GM10248 (cell line): ENCODE results near the gene GAB2.

Experiments
- CTCF ChIA-PET: fragments of 300-600 bp; sonication (Branson Sonifier 250); formaldehyde crosslinking; extraction: SDS; loops from one replicate; lab custom pipeline; 2021; ENCODE audit warnings: antibody characterized with exemption; lab: Yijun Ruan, JAX
- POLR2A ChIA-PET: fragments of 350-650 bp; sonication (Branson Sonifier 250); formaldehyde crosslinking; extraction: SDS; loops from one replicate; lab custom pipeline; 2020; ENCODE audit warnings: antibody characterized with exemption; lab: Yijun Ruan, JAX
- DNase-seq: peaks from one replicate; pipeline ENCODE4 v3.0.0; 2012; ENCODE audit errors: extremely low spot score
- TF ChIP-seq, protein P1 (sequence below): IDR thresholded peaks from 2 replicates; pipeline ENCODE4 v1.5.1; 2012; ENCODE audit warnings: mild to moderate bottlenecking, low read depth; ENCODE audit errors: extremely low read depth, missing control alignments, control extremely low read depth

Gene GAB2

GRCh38 chr11:78255919-78256318 lies 161.7 kb downstream of the GAB2 start:
- CTCF ChIA-PET, result interaction anchor here (1.0 to 1.6 kb wide), 2 partner anchors 8 to 142 kb away, joined by 3 read pairs; no protein-coding TSS in a partner anchor
- POLR2A ChIA-PET, result no interaction called here
- TF ChIP-seq, protein P1, sequence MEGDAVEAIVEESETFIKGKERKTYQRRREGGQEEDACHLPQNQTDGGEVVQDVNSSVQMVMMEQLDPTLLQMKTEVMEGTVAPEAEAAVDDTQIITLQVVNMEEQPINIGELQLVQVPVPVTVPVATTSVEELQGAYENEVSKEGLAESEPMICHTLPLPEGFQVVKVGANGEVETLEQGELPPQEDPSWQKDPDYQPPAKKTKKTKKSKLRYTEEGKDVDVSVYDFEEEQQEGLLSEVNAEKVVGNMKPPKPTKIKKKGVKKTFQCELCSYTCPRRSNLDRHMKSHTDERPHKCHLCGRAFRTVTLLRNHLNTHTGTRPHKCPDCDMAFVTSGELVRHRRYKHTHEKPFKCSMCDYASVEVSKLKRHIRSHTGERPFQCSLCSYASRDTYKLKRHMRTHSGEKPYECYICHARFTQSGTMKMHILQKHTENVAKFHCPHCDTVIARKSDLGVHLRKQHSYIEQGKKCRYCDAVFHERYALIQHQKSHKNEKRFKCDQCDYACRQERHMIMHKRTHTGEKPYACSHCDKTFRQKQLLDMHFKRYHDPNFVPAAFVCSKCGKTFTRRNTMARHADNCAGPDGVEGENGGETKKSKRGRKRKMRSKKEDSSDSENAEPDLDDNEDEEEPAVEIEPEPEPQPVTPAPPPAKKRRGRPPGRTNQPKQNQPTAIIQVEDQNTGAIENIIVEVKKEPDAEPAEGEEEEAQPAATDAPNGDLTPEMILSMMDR, result no peak
- DNase-seq, result no peak

DNA sequence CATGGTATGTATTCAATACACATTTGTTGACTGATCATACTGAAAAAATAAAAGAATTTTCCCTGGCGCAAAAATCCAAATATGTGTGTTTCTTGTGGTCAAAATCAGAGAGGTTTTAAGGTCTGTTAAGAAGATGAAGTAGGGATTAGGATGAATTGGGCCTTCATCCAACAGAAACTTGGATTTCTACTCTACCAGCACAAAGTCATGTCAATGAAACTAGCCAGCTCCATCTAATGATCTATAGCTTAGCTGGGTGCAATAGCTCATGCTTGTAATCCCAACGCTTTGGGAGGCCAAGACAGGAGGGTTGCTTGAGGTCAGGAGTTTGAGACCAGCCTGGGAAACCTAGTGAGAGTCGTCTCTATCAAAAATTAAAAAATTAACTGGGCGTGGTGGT lies 163.4 kb downstream of the GAB2 start:
- TF ChIP-seq, protein P1, result no peak
- ChIA-PET POLR2A (no interaction called here), CTCF (interaction anchor here (1.3 to 1.6 kb wide), 2 partner anchors 144 to 208 kb away, joined by 3 to 4 read pairs; no protein-coding TSS in a partner anchor)
- no peak for DNase-seq

DNA sequence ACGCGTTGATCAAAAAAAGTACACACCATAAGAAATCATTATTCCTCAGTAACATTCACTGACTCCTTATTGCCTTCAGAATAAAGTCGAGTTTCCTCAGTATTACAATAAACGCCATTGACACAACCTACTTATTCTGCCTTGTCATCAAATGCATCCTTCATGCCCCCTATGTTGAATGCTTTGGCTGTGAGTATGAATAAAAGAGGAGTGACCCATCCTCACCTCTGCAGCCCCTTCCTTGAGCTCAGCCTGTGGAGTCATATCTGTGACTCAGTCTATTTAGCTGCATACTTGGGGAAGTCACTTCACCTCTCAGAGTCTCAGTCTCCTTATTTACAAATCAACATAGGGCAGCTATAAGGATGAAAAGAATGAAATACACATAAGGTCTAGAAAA lies 163.8 kb downstream of the GAB2 start:
- TF ChIP-seq, protein P1, result no peak
- ChIA-PET POLR2A (no interaction called here), CTCF (interaction anchor here (1.3 kb wide), 1 partner anchor 208 kb away, joined by 4 read pairs; no protein-coding TSS in a partner anchor)
- no peak for DNase-seq

- TF ChIP-seq, protein P1, result no peak
- ChIA-PET CTCF (interaction anchor here (0.7 to 2.3 kb wide), 7 partner anchors 8 to 313 kb away, joined by 3 to 8 read pairs (median 5); no protein-coding TSS in a partner anchor), POLR2A (no interaction called here)
- no peak for DNase-seq
Measured at GRCh38 chr11:78251083-78251775, 166.4 kb downstream of the GAB2 start.

DNA sequence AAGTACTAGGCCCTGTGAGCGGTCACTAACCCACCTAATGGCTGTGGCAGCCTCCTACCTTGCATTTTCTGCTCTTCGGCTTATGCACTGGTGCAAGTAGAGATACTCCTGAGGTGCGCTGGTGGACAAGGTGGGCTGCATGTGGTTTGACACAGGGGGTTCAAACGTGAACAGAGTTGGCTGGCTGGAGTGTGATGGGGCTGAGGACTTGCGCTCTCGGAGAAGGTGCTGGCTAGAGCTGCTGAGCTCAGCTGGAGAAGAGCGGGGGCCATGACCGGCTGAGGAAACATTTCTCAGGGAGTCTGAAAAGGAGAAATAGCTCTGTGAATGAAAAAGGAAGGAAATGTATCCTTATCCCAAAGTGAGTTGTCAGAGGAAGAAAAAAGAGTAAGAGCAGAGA lies 167.5 kb downstream of the GAB2 start:
- TF ChIP-seq, protein P1, result no peak
- ChIA-PET POLR2A (no interaction called here), CTCF (interaction anchor here (1.2 to 1.4 kb wide), 2 partner anchors 13 to 15 kb away, joined by 3 to 4 read pairs; no protein-coding TSS in a partner anchor)
- no peak for DNase-seq

- CTCF ChIA-PET, result no interaction called here
- TF ChIP-seq, protein P1, result no peak
- no peak for DNase-seq
- POLR2A ChIA-PET, result no interaction called here
Measured at GRCh38 chr11:78248903-78249302, 168.7 kb downstream of the GAB2 start.
